GM12864 (cell line): ENCODE measurements around the gene AGER.

Experiments used
- DNase-seq: peaks from one replicate; pipeline ENCODE4 v3.0.0-alpha.2; 2011; ENCODE audit warnings: low read depth
- H3K4me3 ChIP-seq: 2 replicates; pipeline ENCODE4 v1.5.1; 2011; ENCODE audit warnings: mild to moderate bottlenecking, low read depth, low read length, control low read depth
- CTCF ChIP-seq: IDR thresholded peaks from 2 replicates; pipeline ENCODE4 v1.5.1; 2011; ENCODE audit warnings: low read depth, mild to moderate bottlenecking, moderate library complexity, low read length, control low read depth, inconsistent platforms; ENCODE audit errors: missing control alignments

AGER gene

GRCh38 chr6:32140420-32141046, 43.5 kb downstream of the AGER start:
- TF ChIP-seq CTCF = no peak
- DNase-seq = no peak
- H3K4me3 ChIP-seq = no peak overlapping the region

- H3K4me3 ChIP-seq = no peak overlapping the region
- no peak for TF ChIP-seq CTCF
- DNase-seq = no peak
Observed at GRCh38 chr6:32139590-32139989, 44.5 kb downstream of the AGER start.

GRCh38 chr6:32137454-32137853, 46.6 kb downstream of the AGER start:
- no peak for TF ChIP-seq CTCF
- DNase-seq = no peak
- no peak overlapping the region for H3K4me3 ChIP-seq

- H3K4me3 ChIP-seq = no peak overlapping the region
- DNase-seq = no peak
- TF ChIP-seq CTCF = no peak
Observed at GRCh38 chr6:32133786-32134185, 50.3 kb downstream of the AGER start.

GRCh38 chr6:32132110-32132509, 51.9 kb downstream of the AGER start:
- TF ChIP-seq CTCF = no peak
- no peak for DNase-seq
- H3K4me3 ChIP-seq = no peak overlapping the region

GRCh38 chr6:32131439-32131948, 52.6 kb downstream of the AGER start:
- no peak overlapping the region for H3K4me3 ChIP-seq
- no peak for DNase-seq
- no peak for TF ChIP-seq CTCF
